HG02798 (cell line): ENCODE results near the gene TTC19.
"Not testable (repeated sequence)": the region's sequence is repeated elsewhere in the genome, so short reads cannot be mapped to it uniquely, and the experiment has no call there.

Experiments used
- ATAC-seq: cut with Tn5 transposase; IDR thresholded peaks from one replicate; pipeline ENCODE4 v1.9.1; 2021; ENCODE audit warnings: mild to moderate bottlenecking; ENCODE audit not compliant: unreplicated experiment, poor library complexity

The TTC19 gene

DNA sequence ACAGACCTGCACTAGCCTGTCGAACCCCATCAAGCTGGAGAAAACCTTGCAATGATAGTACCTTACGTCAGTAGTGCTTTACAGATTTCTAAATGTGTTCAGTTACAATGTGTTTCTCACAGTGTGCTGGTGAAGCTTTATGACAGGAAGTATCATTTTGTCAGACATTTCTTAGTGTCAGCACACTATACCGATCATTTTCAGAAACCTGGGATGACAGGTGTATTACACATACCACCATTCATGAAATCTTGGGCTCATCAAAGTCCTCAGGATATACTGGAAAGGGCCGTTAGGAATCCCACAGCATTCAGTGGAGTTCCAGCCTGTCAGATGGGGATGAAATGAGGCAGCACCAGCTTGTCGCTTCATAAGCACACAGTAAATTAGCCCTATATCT, 27.3 kb downstream of the TTC19 start:
- no peak for ATAC-seq

DNA sequence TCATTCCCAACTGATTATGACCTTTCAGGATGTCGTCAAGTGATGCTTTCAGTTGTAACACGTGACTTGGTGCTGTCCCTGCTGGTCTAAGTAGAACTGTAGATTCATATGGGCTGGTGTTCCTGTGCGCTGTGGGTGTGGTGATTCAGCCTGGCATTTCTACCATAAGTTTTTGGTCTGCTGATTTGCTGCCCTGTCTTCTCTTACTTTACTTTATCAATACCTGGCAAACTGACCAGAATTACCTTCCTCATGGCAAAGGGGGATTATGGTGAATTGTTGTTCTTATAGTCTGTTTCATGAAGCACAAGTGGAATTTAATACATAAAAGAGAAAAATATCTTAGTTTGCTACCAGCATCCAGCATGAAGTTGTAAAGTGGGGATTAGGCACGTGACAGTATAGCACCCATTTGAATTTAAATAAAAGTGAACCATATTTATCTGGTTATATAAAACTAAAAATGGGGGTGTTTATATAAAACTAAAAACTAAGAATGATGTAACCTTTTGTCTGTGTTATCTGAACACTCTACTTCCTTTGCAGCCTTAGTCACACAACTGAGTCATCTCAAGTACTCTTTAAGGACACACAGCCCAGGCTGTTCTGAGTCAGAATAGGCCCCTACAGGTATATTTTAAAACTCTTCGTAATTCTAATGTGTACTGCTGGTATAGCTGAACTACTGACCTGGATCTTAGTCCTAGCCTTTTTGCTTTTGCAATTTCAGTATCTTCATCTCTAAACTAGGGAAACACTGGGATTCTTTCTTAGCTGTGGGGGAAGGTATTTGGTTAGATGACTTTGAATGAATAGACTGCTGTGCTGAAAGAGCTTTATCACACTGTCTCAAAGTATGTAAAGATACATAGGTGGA, 28.3 kb downstream of the TTC19 start:
- peak; percentile 80 for ATAC-seq

DNA sequence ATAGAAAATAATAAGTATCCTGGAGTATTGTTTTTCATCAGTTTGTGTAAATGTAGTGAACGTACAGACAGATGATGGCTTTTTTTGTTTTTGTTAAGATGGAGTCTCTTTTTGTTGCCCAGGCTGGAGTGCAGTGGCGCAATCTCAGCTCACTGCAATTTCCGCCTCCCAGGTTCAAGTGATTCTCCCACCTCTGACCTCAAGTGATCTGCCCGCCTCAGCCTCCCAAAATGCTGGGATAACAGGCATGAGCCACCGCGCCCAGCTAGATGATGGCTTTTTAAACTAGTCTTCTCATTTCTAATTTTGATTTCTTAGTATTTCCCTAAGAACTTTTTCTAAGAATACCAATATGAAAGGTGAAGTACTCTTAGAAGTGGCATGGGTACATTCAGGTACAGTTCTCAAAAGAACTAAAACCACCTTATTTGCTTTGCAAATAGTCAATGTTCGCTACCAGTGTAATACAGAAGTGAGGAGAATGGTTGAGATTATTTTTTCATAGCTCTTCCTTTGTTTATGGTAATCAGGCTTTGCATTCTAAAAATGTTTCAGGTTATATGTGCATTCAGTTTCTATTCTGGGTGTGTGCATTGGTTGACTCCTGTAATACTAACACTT, 34.2 kb downstream of the TTC19 start:
- ATAC-seq, result no peak

DNA sequence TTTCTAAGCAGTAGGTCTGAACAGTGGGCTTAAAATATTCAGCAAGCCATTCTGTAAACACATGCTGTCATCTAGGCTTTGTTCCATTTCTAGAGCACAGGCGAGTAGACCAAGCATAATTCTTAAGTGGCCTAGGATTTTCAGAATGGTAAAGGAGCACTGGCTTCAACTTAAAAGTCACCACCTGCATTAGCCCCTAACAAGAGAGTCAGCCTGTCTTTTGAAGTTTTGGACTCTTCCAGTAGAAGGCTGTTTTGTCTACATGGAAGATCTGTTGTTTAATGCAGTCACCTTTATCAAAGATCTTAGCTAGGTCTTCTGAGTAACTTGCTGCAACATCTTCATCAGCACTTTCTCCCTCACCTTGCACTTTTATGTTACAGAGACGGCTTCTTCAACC, 36.6 kb downstream of the TTC19 start:
- ATAC-seq, result no peak

DNA sequence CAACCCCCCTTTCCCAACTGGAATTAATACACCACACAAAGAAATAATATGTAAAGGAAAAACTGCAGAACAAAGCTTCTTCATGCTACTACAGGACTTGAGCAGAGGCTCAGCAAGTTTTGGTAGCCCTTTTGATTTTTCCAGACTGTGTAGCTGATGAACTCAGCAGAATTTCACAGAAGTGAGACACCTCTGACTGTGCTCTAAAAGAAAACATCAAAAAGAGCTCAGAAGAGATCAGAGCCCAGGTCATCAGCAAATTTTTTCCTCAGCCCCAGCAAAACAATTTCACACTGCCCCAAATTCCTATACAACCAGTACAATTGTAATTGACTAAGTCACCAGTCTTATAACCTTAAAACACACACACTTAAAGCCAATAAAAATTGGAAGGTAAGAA, 38.0 kb downstream of the TTC19 start:
- ATAC-seq, result no peak

DNA sequence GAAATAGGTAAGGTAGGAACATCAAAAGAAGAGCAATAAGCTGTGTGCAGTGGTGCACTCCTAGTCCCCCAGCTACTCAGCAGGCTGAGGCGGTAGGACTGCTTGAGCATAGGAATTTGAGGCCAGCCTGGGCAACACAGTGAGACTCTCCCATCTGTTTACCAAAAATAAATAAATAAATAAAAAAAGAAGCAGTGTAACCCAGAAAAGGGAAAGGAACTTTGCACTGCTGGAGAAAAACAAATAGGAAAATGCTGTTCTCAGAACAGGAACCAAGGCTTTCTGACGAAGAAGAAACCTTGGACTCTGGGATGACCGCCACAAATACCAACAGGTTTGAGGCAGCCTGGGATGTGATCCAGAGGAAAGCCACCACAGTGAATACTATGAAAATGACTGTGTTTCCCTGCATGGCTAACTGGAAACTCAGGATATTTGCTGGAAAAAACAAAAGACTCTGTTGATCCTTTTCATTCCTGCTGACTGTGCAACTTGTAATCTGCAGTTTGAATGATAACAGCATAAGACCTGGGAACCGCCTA, 41.2 kb downstream of the TTC19 start:
- ATAC-seq, result no peak

DNA sequence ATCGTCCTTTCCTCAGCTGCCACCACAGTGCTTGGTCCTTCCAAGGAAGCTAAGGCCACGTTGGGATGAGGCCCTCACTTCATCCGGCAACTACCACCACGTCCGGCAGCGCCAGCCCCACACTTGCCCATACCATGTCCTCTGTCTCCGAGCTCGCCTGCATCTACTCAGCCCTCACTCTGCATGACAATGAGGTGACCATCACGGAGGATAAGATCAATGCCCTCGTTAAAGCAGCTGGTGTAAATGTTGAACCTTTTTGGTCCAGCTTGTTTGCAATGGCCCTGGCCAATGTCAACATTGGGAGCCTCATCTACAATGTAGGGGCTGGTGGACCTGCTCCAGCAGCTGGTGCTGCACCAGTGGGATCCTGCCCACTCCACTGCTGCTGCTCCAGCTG, 44.9 kb downstream of the TTC19 start:
- ATAC-seq, result no peak

DNA sequence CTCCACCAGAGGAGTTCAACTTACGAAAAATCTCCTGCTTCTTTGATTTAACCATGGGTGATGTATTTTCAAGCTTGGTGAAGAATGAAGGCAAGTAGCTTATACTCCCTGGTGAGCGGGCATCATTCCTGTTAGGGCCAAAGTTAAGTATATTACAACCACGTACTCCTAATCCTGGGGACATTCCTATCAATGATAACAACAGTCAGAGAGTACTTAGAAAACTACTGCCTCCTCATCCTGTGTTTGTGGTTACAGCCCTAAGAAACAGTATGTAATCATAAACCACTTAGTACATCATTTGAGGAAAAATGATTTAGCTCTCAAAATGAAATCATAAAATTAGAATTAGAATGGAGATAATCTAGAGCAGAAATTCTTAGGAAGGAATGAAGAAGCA, 47.3 kb downstream of the TTC19 start:
- no peak for ATAC-seq

DNA sequence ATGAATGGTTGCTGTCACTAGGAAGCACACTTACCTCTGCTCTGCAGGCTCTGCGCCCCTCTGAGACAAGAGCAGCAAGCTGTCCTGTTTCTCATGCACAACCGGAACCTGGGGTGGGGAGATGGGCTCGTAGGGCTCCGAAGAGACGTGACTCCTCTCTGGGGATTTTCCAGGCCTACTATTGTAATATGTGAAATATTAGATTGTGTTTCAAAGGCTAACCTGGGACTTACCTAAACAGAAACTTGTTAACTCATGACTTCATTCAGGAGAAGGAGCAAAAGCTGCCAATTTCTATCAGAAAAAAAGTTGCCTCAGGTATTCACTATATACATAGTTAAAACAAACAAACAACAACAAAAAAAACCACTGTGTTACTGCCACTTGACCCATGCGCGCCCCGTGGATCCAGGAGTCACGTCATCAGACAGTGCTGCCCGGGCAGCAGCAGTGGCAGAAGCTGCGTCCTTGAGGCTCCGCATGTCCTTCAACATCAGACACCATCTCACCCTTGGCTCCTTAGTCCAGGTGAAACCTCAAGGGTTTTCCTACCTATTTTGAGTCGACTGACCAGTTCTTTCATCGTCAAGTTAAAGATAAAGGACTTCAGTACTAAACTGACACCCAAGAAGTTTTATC, 49.3 kb downstream of the TTC19 start:
- ATAC-seq, result no peak

DNA sequence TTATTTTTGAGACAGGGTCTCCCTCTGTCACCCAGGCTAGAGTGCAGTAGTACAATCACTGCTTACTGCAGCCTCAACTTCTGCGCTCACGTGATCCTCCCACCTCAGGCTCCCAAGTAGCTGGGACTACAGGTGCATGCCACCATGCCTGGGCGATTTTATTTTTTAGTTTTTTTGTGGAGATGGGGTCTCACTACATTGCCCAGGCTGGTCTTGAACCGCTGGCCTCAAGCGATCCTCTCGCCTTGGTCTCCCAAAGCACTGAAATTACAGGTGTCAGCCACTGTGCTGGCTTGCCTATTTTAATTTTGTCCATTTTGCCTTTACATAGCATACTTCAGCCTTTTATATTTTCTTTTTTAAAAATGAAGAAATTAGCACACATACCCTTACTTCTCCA, 51.2 kb downstream of the TTC19 start:
- ATAC-seq, result no peak

DNA sequence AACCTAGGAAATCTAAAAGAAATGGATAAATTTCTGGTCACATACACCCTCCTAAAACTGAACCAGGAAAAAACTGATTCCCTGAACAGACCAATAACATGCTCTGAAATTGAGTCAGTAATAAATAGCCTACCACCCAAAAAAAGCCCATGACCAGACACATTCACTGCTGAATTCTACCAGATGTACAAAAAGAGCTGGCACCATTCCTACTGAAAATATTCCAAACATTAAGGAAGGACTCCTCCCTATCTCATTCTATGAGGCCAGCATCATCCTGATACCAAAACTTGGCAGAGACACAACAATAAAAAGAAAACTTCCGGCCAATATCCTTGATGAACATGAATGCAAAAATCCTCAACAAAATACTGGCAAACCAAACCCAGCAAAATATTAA, 52.9 kb downstream of the TTC19 start:
- ATAC-seq, result no peak

DNA sequence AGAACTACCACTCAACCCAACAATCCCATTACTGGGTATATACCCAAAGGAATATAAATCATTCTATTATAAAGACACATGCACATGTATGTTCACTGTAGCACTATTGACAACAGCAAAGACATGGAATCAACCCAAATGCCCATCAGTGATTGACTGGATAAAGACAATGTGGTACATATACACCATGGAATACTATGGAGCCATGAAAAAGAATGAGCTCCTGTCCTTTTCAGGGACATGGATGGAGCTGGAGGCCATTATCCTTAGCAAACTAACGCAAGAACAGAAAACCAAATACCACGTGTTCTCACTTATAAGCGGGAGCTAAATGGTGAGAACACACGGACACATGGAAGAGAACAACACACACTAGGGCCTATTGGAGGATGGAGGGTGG, 55.5 kb downstream of the TTC19 start:
- ATAC-seq, result not testable (repeated sequence)

DNA sequence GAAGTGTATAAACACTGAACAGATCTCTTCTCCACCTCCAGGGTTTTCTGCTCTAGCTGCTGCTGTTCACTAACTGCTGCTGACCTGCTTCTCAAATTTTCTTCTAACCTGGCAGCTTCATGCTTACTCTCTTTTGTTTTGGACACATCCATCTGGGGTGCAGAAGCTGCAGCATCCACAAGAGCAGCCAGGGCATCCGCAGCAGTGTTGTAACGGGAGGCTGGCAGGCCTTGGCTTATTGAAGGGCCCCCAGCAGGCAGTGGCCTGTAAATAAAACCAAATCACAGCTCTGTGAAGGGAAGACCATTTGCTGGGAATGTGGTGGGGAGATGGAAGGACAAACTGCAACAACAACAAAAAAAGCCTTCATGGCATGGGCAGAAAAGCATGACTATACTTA, 62.0 kb downstream of the TTC19 start:
- no peak for ATAC-seq

DNA sequence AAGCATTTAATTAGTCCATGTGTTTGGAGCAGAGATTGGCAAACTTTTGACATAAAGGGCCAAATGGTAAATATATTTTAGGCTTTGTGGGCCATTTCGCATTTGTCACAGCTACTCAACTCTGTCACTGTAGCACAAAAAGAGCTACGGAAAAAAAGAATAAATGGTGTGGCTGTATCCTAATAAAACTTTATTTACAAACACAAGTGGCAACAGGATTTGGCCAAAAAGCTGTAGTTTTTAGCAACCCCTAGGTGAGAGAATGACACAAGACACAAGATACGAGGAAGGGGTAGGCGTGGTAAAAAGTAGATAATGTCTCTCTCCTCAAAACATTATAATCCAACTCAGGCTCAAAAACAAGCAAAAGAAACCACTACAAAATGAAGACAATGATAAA, 66.5 kb downstream of the TTC19 start:
- ATAC-seq, result no peak

DNA sequence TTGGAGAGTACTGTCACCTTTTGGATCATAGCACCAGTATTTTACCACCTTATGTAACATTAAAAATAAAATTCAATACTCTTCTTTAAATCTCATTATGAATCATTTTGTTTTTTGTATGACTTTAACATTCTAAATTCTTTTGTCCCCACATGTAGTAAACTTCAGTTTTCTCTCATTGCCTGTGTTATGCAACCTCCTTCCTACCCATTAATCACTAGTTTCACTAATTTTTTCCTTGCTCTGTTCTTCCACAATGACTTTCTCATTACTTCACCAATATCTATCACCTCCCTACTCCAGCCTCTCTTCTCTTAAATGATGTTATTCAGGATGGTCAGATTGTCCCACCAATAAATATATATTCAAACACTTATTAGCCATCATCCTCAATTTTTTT, 68.7 kb downstream of the TTC19 start:
- no peak for ATAC-seq

DNA sequence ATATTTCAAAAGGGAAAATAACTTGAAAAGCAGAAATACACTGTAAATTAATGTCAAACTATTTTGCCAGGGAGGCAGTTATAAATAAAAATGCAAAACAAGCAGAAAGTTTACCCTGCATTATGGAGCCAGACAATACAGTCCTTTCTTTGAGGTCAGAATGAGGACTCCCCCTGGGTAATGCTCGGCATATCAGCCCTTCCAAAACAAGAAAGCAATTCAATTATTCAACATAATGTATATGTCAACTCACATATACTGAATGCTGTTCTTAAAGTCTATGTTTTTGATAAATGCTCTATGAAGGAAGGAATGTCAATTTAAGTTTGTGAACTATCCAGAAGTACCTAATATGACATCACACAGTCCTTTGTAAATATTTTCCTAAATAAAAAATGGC, 72.4 kb downstream of the TTC19 start:
- ATAC-seq, result no peak

DNA sequence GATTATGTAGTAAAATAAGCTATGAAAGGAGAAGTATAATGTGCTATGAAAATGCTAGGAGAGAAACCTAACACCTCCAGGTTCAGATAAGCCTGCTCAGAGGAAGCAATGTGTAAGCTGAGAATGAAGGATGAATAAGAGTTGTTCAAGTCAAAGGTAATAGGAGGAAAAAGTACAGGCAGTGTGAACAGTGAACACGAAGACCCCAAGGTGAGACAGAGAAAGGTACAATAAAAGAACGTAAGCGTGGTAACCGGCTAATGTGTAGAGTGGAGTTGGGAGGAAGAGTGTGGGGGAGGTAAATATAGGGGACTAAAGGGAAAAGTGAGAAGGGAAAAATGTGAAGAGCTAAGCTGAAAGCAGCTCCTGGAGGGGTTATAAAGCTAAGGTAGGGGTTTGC, 74.2 kb downstream of the TTC19 start:
- no peak for ATAC-seq

DNA sequence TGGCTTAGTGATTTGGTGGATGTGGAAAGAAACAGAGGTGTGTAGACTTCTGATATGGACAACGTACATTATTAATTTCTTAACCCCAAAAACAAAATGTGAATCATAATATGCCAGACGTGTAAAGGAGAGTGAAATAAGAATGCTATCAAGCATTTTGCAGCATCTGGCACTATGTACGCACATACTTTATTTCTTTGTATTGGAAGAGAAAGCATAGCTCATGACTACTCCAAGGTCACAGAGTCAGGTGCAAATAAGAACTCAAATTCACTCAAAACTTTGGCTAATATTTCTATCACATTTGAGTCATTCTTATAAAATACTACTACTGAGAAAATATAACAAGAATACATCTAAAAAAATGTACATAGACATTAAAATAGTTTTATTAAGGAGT, 74.8 kb downstream of the TTC19 start:
- no peak for ATAC-seq

DNA sequence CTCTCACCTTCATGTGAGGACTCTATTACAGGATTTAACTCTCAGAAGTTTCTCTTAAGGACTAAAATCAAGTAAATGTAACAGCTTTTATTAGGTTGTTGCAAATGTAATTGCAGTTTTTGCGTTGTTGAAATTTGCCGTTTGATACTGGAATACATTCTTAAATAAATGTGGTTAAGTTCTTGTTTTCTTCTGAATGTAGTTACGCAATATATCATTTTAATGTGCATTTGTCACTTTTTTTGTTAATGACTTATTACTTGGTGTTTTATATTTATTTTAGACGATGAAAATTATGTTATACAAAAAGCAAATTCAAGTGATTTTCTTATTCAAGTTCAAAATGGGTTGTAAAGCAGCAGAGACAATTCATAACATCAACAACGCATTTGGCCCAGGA, 76.3 kb downstream of the TTC19 start:
- no peak for ATAC-seq
